GM12873 (cell line): ENCODE results near the gene ATAD1.

Experiments used
- TF ChIP-seq, protein P1 (sequence below): IDR thresholded peaks from 2 replicates; pipeline ENCODE4 v1.5.1; 2012; ENCODE audit warnings: low read depth, mild to moderate bottlenecking, moderate library complexity, low read length, control low read depth; ENCODE audit not compliant: insufficient read depth; ENCODE audit errors: missing control alignments

ATAD1 gene

DNA sequence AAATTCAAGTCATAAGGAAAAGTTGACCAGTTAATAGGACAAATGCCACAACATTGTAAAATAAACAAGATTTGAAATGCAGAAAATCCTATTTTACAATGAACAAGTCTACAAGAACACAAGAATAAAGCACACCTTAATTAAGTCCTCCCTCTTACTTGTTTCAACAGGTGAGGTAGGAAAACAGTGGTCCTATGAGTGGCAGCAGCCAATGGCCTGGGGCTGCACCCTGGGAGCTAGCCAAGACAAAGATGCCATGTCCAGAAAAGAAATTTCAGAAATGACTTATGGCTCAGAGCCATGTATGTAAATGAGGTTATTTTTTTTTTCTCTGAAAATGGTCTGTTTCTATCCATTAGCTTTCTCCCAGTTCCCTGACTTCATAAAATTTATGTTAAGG, 31.0 kb upstream of the ATAD1 start:
- TF ChIP-seq, protein P1, sequence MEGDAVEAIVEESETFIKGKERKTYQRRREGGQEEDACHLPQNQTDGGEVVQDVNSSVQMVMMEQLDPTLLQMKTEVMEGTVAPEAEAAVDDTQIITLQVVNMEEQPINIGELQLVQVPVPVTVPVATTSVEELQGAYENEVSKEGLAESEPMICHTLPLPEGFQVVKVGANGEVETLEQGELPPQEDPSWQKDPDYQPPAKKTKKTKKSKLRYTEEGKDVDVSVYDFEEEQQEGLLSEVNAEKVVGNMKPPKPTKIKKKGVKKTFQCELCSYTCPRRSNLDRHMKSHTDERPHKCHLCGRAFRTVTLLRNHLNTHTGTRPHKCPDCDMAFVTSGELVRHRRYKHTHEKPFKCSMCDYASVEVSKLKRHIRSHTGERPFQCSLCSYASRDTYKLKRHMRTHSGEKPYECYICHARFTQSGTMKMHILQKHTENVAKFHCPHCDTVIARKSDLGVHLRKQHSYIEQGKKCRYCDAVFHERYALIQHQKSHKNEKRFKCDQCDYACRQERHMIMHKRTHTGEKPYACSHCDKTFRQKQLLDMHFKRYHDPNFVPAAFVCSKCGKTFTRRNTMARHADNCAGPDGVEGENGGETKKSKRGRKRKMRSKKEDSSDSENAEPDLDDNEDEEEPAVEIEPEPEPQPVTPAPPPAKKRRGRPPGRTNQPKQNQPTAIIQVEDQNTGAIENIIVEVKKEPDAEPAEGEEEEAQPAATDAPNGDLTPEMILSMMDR, result no peak

DNA sequence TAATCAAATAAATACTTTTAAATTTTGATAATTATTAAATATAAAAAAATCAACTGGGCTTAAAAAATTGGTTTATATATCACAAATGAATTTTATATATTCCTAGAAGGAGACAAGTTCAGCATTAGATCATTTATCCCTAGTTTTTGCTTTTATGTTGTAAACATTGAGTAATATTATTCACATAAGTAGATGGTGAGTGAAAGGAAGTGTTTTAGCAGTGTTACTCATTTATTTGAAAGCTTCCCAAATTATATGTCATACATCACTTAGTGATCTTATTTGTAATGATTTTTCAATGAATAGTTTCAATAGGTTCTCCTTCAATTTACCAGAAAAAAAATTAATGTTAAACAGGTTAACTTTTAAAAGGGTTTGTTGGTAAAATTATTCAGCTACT, 29.5 kb upstream of the ATAD1 start:
- TF ChIP-seq, protein P1, result no peak

DNA sequence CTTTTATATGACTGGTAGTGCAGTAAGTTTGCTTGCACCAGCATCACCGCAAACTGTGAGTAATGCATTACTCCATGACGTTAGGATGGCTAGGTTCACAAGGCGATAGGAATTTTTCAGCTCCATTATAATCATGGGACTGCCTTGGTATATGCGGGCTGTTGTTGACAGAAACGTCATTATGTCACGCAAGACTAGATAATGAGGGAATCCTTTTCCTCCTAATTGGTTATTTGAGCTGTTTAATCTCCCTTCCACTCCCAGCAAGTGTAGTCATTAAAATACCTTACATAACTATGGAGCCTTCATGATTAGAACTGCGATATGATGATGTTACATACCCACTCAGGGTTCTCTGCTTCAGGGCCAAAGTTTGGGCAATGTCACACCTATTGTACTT, 28.0 kb upstream of the ATAD1 start:
- TF ChIP-seq, protein P1, result no peak

DNA sequence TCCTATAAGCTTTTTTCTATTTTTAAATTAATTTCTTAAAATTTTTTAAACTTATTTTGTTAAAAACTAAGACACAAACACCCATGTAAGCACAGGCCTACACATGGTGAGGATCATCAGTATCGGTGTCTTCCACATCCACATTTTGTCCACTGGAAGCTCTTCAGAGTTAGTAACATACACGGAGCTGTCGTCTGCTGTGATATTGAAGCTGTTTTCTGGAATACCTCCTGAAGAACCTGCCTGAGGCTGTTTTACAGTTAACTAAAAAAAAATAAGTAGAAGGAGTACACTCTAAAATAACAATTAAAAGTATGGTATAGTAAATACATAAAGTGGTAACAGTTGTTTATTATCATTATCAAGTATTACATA, 27.6 kb upstream of the ATAD1 start:
- TF ChIP-seq, protein P1, result no peak

DNA sequence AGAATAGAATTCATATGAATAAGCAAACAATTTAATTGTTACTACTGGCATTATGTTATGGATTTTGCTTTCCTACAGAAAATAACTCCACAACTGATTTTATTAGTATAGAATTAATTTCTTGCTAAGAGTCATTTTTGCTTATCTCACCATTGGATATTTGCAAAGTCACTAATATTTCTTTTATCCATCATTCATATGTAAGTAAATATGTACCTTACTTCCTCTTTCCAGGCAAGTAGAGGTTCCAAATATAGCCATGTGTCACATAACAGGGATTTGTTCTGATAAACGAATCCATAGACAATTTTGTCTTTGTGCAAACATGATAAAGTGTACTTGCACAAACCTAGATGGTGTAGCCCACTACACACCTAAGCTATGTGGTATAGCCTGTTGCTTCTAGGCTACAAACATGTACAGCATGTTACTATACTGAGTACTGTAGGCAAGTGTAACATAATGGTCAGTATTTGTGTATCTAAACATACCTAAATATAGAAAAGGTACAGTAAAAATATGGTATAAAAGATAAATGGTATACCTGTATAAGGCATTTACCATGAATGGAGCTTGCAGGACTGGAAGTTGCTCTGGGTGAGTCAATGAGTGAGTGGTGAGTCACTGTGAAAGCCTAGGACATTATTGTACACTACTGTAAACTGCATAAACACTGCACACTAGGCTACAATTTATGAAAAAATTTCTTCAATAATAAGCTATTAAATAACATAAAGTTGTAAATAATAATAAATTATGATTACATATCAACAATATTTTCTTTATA, 27.0 kb upstream of the ATAD1 start:
- TF ChIP-seq, protein P1, result no peak

DNA sequence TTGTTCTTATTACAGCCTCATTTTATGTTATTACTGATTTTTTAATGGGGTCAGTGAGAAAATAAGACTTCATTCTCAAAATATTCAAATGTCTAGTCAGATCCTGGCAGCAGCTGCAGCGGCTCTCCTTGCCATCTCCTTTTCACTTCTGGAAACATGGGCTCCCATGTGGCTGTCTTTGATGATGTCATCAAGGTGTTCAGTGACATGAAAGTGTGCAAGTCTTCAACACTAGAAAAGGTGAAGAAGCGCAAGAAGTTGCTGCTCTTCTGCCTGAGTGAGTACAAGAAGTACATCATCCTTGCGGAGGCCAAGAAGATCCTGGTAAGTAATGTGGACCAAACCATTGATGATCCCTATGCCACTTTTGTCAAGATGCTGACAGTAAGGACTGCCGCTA, 25.7 kb upstream of the ATAD1 start:
- TF ChIP-seq, protein P1, result no peak

DNA sequence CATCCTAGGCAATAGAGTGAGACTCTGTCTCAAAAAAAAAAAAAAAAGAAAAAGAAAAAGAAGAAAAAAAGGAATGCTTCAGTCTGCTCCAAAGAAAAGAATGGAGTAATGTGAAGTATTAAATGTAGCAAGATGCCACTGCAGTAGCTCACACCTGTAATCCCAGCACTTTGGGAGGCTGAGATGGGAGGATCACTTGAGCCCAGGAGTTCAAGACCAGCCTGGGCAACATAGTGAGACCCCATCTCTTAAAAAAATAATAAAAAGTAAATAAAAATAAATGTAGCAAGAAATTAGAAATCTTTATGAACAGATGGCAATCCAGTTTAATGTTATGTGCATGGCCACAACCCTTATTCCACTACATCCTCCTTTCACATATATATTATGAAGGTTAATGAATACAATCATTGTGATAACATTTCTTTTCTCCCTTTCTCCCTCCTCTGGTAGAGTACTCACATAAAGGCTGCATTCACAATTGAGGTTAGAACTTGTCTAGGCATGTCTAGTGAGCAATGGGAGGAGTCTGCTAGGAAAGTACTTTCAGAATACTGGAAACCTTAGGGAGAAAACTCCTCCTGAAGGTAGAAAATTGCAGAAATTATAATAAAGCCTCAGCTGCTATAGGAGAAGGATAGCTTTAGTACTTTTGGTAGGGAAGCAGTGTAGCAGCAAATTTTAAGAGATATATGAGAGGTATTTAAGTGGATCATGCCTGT, 24.9 kb upstream of the ATAD1 start:
- TF ChIP-seq, protein P1, result no peak
